ENCODE results near the gene DHRS7C.
A peak's percentile ranks its signal among the peaks of the same experiment; 100 is the strongest.
"Not testable (repeated sequence)": the region's sequence is repeated elsewhere in the genome, so short reads cannot be mapped to it uniquely, and the experiment has no call there.

DHRS7C gene

DNA sequence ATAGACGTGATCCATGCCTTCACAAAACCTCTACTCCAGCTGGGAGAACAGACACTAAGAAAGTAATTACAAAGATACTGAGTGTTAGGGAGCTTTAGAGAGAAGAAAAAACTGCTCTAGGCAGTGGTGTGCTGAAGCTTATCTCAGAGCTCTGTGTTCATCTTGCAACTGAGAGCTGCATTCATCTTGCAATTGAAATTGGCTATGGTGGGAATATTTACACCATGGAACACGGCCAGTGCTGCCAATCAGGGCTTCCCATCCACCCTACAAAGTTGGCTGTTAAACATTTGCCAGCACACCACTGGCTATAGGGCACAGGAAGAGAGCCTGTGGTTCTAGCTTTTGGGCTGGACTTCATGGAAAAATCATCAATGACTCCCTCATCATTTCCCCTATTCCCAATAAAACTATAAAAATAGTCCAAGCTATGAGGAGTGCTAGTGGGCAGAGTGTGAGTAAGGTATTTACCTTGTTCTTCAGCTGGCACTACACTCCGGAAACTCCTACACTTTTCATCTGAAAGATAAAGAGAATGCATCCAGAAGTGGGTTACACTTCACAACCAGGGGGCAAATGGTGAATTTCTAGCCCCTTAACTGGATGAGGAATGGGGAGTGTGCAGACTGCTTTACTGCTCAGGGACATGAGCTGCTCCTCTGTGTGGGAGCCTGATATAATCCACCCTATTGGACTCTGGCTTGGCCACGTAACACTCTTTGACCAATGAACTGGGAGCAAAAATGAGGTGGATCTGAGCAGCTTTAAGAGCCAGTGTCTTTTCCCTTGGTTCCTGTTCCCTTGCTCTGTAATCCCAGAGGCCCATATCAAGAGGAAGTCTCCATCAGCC, 18.9 kb upstream of the DHRS7C start:
- no peak for DNase-seq

- no peak for DNase-seq
These were observed 18.0 kb upstream of the DHRS7C start for GRCh38 chr17:9809409-9809808.

DNA sequence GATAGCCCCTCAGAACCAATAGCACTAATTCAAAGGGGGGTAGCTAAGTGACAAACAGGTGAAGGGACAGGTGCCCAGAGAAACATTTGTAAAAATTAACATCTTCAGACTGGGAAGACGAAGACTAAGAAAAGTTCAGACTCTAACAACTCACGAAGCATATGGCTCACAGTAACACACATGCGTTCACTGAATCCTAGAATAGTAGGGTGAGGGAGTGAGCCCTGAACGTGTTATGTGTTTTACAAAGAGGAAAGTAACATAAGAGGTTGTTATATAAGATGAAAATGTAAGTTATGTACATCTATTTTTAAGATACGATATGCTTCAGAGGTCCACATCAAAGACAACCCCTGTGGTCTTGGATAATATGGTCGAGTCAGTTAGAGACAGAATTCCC, 15.3 kb upstream of the DHRS7C start:
- DNase-seq, result no peak

GRCh38 chr17:9805769-9806168, 14.4 kb upstream of the DHRS7C start:
- DNase-seq, result no peak

DNA sequence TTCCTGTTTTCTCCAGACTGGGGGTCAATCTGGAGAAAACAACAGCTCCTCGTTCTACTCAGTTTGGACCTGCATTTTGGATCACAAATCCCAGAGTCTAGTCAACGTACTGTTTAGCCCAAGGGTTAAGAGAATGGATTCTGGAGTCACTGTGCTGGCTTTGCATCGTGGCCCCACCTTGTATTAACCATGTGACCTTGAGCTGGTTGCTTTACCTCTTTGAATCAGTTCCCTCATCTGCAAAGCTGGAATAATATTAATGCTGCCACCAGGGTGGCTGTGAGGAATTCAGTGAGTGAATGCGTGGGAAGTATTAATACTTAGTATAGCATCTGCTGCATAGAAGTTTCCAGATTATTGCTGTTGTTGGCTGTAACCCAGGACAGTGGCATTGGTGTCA, 11.3 kb upstream of the DHRS7C start:
- no peak for DNase-seq

DNA sequence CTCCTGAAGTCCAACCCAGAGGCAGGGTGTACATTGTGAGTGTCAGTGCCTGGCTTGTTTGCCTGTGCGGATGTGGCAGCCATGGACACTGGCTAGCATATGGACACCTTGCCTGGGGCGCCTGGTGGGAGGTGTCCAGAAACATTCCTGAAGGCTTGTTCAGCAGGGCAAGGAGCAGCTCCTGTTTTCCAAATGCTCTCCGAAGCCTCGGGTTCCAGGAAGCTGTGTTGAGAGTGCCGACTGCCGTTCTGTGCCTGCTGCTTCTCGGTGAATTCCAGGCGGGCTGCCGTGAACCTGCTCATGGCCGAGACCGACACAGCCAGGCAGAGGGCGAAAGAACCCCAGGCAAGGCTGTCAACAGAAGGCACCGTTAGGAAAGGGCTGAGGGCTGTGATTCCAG, 10.9 kb upstream of the DHRS7C start:
- DNase-seq, result no peak

DNA sequence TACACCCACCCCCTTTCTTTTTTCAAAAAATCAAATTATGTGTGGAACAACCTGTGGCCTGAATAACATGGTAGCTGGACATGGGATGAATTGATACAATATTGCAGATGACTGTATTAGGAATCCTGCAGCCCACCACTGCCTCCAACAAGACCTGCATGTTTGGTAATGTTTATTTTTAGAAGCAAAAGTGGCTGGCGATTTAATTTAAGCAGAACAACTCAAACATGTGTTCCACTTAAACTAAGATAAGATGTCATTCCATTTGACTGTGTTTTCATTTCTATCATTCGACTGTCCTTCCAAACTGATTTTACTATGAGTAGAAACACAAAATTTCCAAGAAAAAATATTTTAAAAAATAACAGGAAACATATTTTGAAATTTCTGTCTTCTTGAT, 10.1 kb upstream of the DHRS7C start:
- DNase-seq, result no peak

- DNase-seq, result no peak
These were observed 7.3 kb upstream of the DHRS7C start for GRCh38 chr17:9798724-9799123.

DNA sequence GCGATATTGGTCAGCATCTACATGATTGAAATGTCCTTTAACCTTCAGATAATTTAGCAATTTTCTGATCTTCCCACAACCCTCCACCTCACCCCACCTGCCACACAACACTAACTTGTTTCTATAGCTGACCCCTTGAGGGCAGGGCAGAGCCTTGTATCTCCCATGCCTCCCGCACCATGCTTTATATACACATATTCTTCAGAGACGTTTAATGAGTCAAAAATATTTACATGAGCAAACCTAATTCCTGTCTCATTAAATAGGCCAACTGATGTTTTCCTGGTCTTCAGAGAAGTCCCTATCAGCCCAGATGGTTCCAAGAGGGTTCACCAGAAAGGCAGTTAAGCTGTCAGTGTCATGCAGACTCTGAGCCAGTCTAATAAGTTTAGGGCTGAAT, 6.6 kb upstream of the DHRS7C start:
- DNase-seq, result no peak

- DNase-seq, result no peak
These were observed 919 bp upstream of the DHRS7C start for GRCh38 chr17:9792181-9792840.

DNA sequence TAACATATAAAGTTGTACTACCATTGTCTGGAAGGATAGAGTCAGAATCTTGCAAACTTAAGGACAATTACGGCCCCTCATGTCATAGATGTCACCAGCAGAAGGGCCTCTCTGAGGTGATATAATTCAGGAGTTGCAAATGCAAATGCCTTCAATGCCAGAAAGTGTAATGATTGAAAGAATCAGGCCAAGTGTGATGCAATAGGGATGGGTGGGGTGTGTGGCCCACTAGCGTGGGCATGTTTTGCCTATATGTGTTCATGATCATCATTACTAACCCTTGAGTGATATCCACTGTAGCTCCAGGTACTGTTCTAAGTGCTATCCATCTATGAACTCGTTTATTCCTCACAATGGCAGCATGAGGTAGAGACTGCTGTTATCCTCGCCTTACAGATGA, 1.1 kb downstream of the DHRS7C start:
- DNase-seq, result no peak

GRCh38 chr17:9788601-9789000, 2.8 kb downstream of the DHRS7C start:
- DNase-seq, result no peak

GRCh38 chr17:9784544-9784943, 6.8 kb downstream of the DHRS7C start:
- DNase-seq, result no peak

DNA sequence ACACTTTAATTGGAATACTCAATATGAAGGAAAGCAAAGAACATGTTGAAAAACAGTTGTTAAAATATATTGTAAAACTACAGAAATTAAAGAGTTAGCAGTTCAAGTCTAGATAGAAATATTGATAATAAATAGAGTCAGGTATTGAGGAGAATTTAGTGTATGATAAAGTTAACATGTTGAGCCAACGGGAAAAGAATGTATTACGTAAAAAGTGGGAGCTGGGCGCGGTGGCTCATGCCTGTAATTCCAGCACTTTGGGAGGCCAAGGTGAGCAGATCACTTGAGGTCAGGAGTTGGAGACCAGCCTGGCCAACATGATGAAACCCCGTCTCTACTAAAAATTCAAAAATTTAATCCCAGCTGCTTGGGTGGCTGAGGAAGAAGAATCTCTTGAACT, 7.9 kb downstream of the DHRS7C start:
- not testable (repeated sequence) for DNase-seq

GRCh38 chr17:9783050-9783449, 8.3 kb downstream of the DHRS7C start:
- DNase-seq, result no peak

- DNase-seq, result no peak
These were observed 10.8 kb downstream of the DHRS7C start for GRCh38 chr17:9780552-9780951.

DNA sequence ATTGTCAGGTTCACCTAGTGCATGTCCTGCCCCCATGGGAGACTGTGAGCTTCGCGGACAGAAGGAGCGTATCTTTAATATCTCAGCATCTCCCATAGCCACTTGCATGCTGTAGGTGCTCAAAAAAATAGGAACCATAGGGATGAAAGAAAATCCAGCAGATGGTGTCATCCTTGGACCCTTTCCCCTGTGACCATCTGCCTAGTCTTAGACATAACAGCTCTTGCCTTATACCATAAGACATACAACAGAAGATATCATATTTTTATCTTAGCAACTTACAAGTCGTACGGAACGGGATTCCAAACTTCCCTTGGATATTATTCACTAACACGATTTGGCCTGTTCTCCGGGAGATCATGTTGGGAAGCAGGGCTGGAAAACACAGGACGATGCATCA, 14.5 kb downstream of the DHRS7C start:
- no peak for DNase-seq

GRCh38 chr17:9772658-9773057, 18.7 kb downstream of the DHRS7C start:
- no peak for DNase-seq

DNA sequence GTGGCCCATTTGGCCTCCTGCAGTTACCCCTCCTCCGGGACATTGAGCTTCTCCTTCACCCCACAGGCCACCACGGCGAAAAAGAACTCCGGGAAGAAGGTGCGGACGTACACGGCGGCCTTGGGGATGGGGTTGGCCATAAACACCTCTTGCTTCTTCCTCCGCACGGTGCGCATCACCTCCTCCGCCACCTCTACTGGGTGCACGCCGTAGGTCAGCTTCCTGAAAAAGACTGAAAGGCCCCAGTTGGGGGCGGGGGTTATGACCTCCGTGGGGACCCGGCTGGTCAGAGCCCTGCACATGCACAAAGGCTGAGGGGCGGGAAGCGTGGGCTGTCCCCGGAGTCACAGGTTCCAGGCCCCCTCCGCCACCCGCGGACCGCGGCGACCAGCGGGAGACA, 19.9 kb downstream of the DHRS7C start:
- no peak for DNase-seq

- DNase-seq, result no peak
These were observed 22.2 kb downstream of the DHRS7C start for GRCh38 chr17:9769036-9769695.

DNA sequence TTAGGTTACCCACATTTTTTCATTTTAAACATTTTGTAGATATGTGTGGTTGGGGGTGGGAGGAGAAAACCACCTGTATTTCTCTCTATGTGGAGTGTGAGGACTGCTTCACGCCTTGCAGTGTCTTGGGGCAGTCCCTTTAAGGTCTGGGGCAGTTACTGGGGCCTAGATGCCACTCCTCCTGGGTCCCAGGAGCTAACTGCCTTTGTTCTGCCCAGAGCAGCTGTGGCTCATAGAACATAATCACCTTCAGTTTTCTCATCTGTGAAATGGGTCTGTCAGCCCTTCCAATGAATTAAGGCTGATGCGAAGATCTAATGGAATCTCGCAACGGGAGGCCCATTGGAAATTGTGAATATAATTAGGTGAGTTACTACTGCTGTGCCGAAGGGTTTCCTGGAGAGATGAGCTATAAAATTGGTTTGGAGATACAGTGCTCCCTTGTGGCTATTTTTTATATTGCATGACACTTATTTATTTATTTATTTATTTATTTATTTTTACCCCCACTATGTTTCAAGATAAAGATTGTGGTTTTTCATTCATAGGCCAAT, 22.9 kb downstream of the DHRS7C start:
- peak; percentile 27 for DNase-seq

DNA sequence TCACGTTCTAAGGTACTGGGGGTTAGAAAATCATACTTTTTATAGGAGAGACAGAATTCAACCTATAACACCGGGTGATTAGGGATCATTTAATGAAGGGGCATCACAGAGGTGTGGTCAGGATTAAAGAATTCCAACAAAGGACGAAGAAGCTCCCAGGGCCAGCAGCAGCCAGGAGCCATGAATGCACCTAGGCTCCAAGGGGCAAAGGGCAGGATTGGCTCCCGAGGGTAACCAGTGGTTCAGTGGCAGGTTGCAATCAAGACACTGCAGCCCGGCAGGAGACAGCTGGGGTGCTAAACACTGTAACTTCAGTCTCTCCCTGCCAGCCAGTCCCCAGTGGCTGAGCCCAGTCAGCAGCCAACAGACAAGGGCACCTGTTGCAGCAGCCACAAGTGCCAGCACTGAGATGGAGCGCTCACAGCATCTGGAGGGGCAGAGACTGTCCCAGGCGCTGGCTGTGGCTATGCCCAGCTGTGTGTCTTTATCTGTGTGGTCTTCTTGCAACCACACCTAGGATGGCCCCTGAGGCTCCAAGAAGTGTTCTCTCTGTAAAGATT, 23.9 kb downstream of the DHRS7C start:
- no peak for DNase-seq

DNA sequence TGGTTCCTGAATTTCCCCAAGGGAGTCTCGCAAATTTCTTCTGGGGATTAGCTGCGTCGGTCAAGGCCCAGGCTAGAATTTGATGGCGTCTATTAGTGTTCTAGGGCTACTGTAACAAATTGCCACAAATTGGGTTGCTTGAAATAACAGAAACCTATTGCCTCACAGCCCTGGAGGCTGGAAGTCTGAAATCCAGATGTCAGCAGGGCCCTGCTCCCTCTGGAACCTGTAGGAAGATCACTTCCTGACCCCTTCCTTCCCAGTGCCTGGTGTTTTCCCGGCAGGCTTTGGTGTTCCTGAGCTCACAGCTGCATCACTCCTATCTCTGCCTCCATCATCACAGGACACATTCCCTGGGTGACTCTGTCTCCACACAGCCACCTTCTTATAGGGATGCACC, 24.4 kb downstream of the DHRS7C start:
- DNase-seq, result no peak

All from activated CD4-positive, alpha-beta T cell treated with anti-CD3 and anti-CD28 coated beads, Interleukin-10, Interleukin-2, amounts not matched to agents 100 ng/mL and 50 ng/mL, durations not matched to agents 16 hours and 8 hours (primary cell).